ENCODE results near the gene CADM3. TPM values are rescaled to one million over a fixed set of nuclear protein-coding genes. Genes with fewer than 3 reads are reported as not detected.

The CADM3 gene
- not detected in 2 replicates for total RNA-seq (2014; rRNA removed; shearing (Covaris generic); ENCODE audit: low replicate concordance)

- Histone ChIP-seq H3K9me3 (no peaks in the 10 kb centered on the region), H3K27me3 (peaks cover 56% of the 10 kb centered on the region), H3K4me3 (no peak within 1 kb of the TSS), H3K36me3 (no peaks in the 10 kb centered on the region)
- DNase-seq = no peak
These were observed at the start of gene CADM3 for GRCh38 chr1:159171254-159171687. CADM3 (plus strand) TSS chr1:159171615; CDS start chr1:159171766, 151 bp downstream.

- DNase-seq = peak; percentile 34
- no peaks in the 10 kb centered on the region for H3K36me3 ChIP-seq
- no peak overlapping the region for H3K4me3 ChIP-seq
- no peaks in the 10 kb centered on the region; the same call in none of the 2 replicates for H3K27me3 ChIP-seq
- no peaks in the 10 kb centered on the region; the same call in 1 of the 2 replicates for H3K9me3 ChIP-seq
These were observed 49.3 kb upstream of the CADM3 start for GRCh38 chr1:159122005-159122621.

- H3K36me3 ChIP-seq = no peaks in the 10 kb centered on the region
- DNase-seq = no peak
- H3K9me3 ChIP-seq = no peaks in the 10 kb centered on the region; the same call in 1 of the 2 replicates
- H3K4me3 ChIP-seq = no peak overlapping the region
- no peaks in the 10 kb centered on the region for H3K27me3 ChIP-seq
These were observed 47.8 kb upstream of the CADM3 start for GRCh38 chr1:159123587-159123986.

GRCh38 chr1:159132271-159132881 is 39.0 kb upstream of the CADM3 start:
- peak; percentile 49 for DNase-seq
- H3K36me3 ChIP-seq = no peaks in the 10 kb centered on the region
- H3K4me3 ChIP-seq = no peak overlapping the region
- H3K27me3 ChIP-seq = peaks cover 3% of the 10 kb centered on the region; the same call in 1 of the 2 replicates
- H3K9me3 ChIP-seq = no peaks in the 10 kb centered on the region

- H3K27me3 ChIP-seq = peaks cover 40% of the 10 kb centered on the region
- DNase-seq = no peak
- H3K9me3 ChIP-seq = no peaks in the 10 kb centered on the region
- no peaks in the 10 kb centered on the region for H3K36me3 ChIP-seq
- H3K4me3 ChIP-seq = no peak overlapping the region
These were observed 30.9 kb upstream of the CADM3 start for GRCh38 chr1:159140474-159140873.

- Histone ChIP-seq H3K27me3 (peaks cover 41% of the 10 kb centered on the region), H3K4me3 (peak overlapping the region; percentile 28), H3K9me3 (no peaks in the 10 kb centered on the region), H3K36me3 (no peaks in the 10 kb centered on the region)
- DNase-seq = peak; percentile 54
These were observed 29.6 kb upstream of the CADM3 start for GRCh38 chr1:159141584-159142390.

GRCh38 chr1:159142391-159142663 is 29.1 kb upstream of the CADM3 start:
- Histone ChIP-seq H3K27me3 (peaks cover 41% of the 10 kb centered on the region), H3K9me3 (no peaks in the 10 kb centered on the region), H3K36me3 (no peaks in the 10 kb centered on the region), H3K4me3 (no peak overlapping the region)
- DNase-seq = no peak

- peaks cover 38% of the 10 kb centered on the region for H3K27me3 ChIP-seq
- no peaks in the 10 kb centered on the region for H3K36me3 ChIP-seq
- no peak for DNase-seq
- H3K4me3 ChIP-seq = no peak overlapping the region
- H3K9me3 ChIP-seq = no peaks in the 10 kb centered on the region
These were observed 28.5 kb upstream of the CADM3 start for GRCh38 chr1:159142726-159143510.

- Histone ChIP-seq H3K4me3 (no peak overlapping the region), H3K27me3 (peaks cover 25% of the 10 kb centered on the region), H3K36me3 (no peaks in the 10 kb centered on the region), H3K9me3 (no peaks in the 10 kb centered on the region)
- DNase-seq = no peak
These were observed 26.8 kb upstream of the CADM3 start for GRCh38 chr1:159144571-159144970.

GRCh38 chr1:159146980-159147379 is 24.4 kb upstream of the CADM3 start:
- Histone ChIP-seq H3K9me3 (no peaks in the 10 kb centered on the region), H3K36me3 (no peaks in the 10 kb centered on the region), H3K4me3 (no peak overlapping the region), H3K27me3 (peaks cover 11% of the 10 kb centered on the region)
- DNase-seq = no peak

- Histone ChIP-seq H3K9me3 (0 out of 2 replicates have a peak, but pooled peaks cover 2% of the 10 kb centered on the region), H3K27me3 (no peaks in the 10 kb centered on the region; the same call in 1 of the 2 replicates)
- DNase-seq = no peak
These were observed 19.4 kb upstream of the CADM3 start for GRCh38 chr1:159152031-159152430.

GRCh38 chr1:159161001-159161718 is 10.3 kb upstream of the CADM3 start:
- DNase-seq = peak; percentile 87
- no peaks in the 10 kb centered on the region for H3K9me3 ChIP-seq
- H3K36me3 ChIP-seq = no peaks in the 10 kb centered on the region
- H3K27me3 ChIP-seq = peaks cover 6% of the 10 kb centered on the region
- no peak overlapping the region for H3K4me3 ChIP-seq

More at GRCh38 chr1:159152031-159152430, 19.4 kb upstream of the CADM3 start:
- H3K36me3 ChIP-seq = no peaks in the 10 kb centered on the region
- no peak overlapping the region for H3K4me3 ChIP-seq

GRCh38 chr1:159161719-159162026 is 9.7 kb upstream of the CADM3 start:
- Histone ChIP-seq H3K9me3 (no peaks in the 10 kb centered on the region), H3K4me3 (no peak overlapping the region), H3K36me3 (no peaks in the 10 kb centered on the region), H3K27me3 (peaks cover 11% of the 10 kb centered on the region)
- no peak for DNase-seq

- Histone ChIP-seq H3K36me3 (no peaks in the 10 kb centered on the region), H3K27me3 (peaks cover 15% of the 10 kb centered on the region), H3K4me3 (no peak overlapping the region), H3K9me3 (no peaks in the 10 kb centered on the region)
- DNase-seq = no peak
These were observed 8.7 kb upstream of the CADM3 start for GRCh38 chr1:159162516-159163265.

GRCh38 chr1:159163614-159164228 is 7.7 kb upstream of the CADM3 start:
- Histone ChIP-seq H3K9me3 (no peaks in the 10 kb centered on the region), H3K36me3 (no peaks in the 10 kb centered on the region), H3K4me3 (no peak overlapping the region), H3K27me3 (peaks cover 26% of the 10 kb centered on the region)
- no peak for DNase-seq

Measured in MG63 (cell line).